PFSK-1 (cell line): ENCODE measurements around the gene PANK1.

ENCODE experiments used
- FOXP2 ChIP-seq: optimal IDR thresholded peaks from 2 replicates; pipeline ENCODE3; 2011; ENCODE audit warnings: borderline replicate concordance, control low read depth, inconsistent platforms; ENCODE audit not compliant: insufficient read depth; ENCODE audit errors: extremely low read length, extremely low read depth
- POLR2AphosphoS5 ChIP-seq: IDR thresholded peaks from 2 replicates; pipeline ENCODE4 v1.6.1; 2012; ENCODE audit warnings: low read depth, mild to moderate bottlenecking, control low read depth, low read length, moderate library complexity
- REST ChIP-seq, 2 experiments: IDR thresholded peaks; 2 replicates each; pipeline versions ENCODE4 v1.6.1 to v1.8.0; 2011 to 2012; ENCODE audit warnings: low read depth in 2 of 2, low read length in 2 of 2, control low read depth in 1 of 2, inconsistent platforms in 1 of 2, mild to moderate bottlenecking in 1 of 2, moderate library complexity in 1 of 2; ENCODE audit not compliant: insufficient read depth in 1 of 2
- SIN3A ChIP-seq: IDR thresholded peaks from 2 replicates; pipeline ENCODE4 v1.6.1; 2012; ENCODE audit warnings: mild to moderate bottlenecking, low read length, moderate library complexity, borderline replicate concordance; ENCODE audit not compliant: insufficient read depth
- TAF1 ChIP-seq: IDR thresholded peaks from 2 replicates; pipeline ENCODE4 v1.6.1; 2012; ENCODE audit warnings: low read length, control low read depth, borderline replicate concordance; ENCODE audit not compliant: insufficient read depth

PANK1 gene

GRCh38 chr10:89615824-89616223 lies 29.2 kb downstream of the PANK1 start:
- TF ChIP-seq SIN3A (no peak), POLR2AphosphoS5 (no peak), TAF1 (no peak), REST (IDR thresholded peaks at IDR 0.05; ENCODE audit: insufficient read depth in 1 of 2, low read depth in 2 of 2, low read length in 2 of 2) (no peak), FOXP2 (no peak)

GRCh38 chr10:89615112-89615511 lies 29.9 kb downstream of the PANK1 start:
- no peak for TF ChIP-seq POLR2AphosphoS5
- no peak for TF ChIP-seq FOXP2
- TF ChIP-seq REST (IDR thresholded peaks at IDR 0.05; ENCODE audit: insufficient read depth in 1 of 2, low read depth in 2 of 2, low read length in 2 of 2): no peak
- no peak for TF ChIP-seq TAF1
- no peak for TF ChIP-seq SIN3A

- TF ChIP-seq REST (IDR thresholded peaks at IDR 0.05; ENCODE audit: insufficient read depth in 1 of 2, low read depth in 2 of 2, low read length in 2 of 2): no peak
- no peak for TF ChIP-seq SIN3A
- TF ChIP-seq FOXP2: no peak
- no peak for TF ChIP-seq TAF1
- no peak for TF ChIP-seq POLR2AphosphoS5
Measured at GRCh38 chr10:89613582-89613981, 31.5 kb downstream of the PANK1 start.

- TF ChIP-seq POLR2AphosphoS5: no peak
- no peak for TF ChIP-seq SIN3A
- TF ChIP-seq FOXP2: no peak
- TF ChIP-seq TAF1: no peak
- TF ChIP-seq REST (IDR thresholded peaks at IDR 0.05; ENCODE audit: insufficient read depth in 1 of 2, low read depth in 2 of 2, low read length in 2 of 2): no peak
Measured at GRCh38 chr10:89611282-89611681, 33.8 kb downstream of the PANK1 start.

- TF ChIP-seq POLR2AphosphoS5: no peak
- TF ChIP-seq SIN3A: no peak
- no peak for TF ChIP-seq TAF1
Measured at GRCh38 chr10:89609833-89610346, 35.2 kb downstream of the PANK1 start.
